ENCODE data around the gene DISC1. TPM values are rescaled to one million over a fixed set of nuclear protein-coding genes. Genes with fewer than 3 reads are reported as not detected.
"Not testable (repeated sequence)": the region's sequence is repeated elsewhere in the genome, so short reads cannot be mapped to it uniquely, and the experiment has no call there.

The DISC1 gene
- total RNA-seq, 1 experiment from 2014 or later, result 3.3 TPM

- H3K27me3 ChIP-seq (replicated peaks), result no peaks in the 10 kb centered on the region
- no peaks in the 10 kb centered on the region for H3K9me3 ChIP-seq (replicated peaks)
- no peak overlapping the region for H3K4me3 ChIP-seq
- no peaks in the 10 kb centered on the region for H3K4me1 ChIP-seq (replicated peaks)
- no peak overlapping the region for H3K27ac ChIP-seq
- H3K36me3 ChIP-seq, result no peaks in the 10 kb centered on the region
- DNase-seq (ENCODE audit: low read depth in 1 of 2, low spot score in 2 of 2), result no peak
Measured at GRCh38 chr1:231613419-231614349, 12.9 kb upstream of the DISC1 start.

- no peaks in the 10 kb centered on the region for H3K27me3 ChIP-seq (replicated peaks)
- no peaks in the 10 kb centered on the region for H3K9me3 ChIP-seq (replicated peaks)
- no peak for DNase-seq (ENCODE audit: low read depth in 1 of 2, low spot score in 2 of 2)
- H3K4me3 ChIP-seq, result no peak overlapping the region
- H3K4me1 ChIP-seq (replicated peaks), result no peaks in the 10 kb centered on the region
- no peak overlapping the region for H3K27ac ChIP-seq
- H3K36me3 ChIP-seq, result no peaks in the 10 kb centered on the region
Measured at GRCh38 chr1:231616667-231617066, 9.9 kb upstream of the DISC1 start.

DNA sequence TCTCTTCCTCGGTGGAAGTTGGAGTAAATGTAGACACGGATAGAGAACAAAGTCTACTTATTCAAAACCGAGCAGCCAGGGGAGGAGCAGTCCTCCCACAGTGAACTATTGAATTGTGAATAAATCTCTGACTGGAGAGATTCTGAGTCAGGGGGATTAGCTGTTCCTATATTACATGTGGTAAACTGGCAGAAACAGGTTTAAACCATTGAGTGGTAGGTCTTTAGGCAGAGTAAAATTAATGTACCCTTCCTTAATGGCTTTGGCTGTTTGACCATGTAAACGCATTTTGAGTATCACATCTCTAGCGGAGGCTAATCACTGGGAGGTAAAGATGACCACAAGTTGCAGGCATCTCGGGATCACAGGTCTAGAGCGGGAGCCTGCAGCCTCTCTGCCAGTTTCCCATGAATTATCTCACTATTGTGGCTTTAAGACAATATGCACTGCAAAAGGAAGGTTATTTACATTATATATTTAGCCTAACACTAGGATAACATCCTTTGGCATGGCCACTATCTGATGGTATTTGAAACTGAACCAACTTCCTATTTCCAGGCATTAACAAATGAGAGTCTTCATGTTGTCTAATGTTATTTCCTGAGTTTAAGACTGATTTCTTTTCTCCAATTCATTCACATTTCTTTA lies 7.9 kb upstream of the DISC1 start:
- no peaks in the 10 kb centered on the region for H3K4me1 ChIP-seq (replicated peaks)
- no peak for DNase-seq (ENCODE audit: low read depth in 1 of 2, low spot score in 2 of 2)
- no peaks in the 10 kb centered on the region for H3K36me3 ChIP-seq
- H3K27ac ChIP-seq, result no peak overlapping the region
- no peaks in the 10 kb centered on the region for H3K27me3 ChIP-seq (replicated peaks)
- no peak overlapping the region for H3K4me3 ChIP-seq
- H3K9me3 ChIP-seq (replicated peaks), result no peaks in the 10 kb centered on the region

DNA sequence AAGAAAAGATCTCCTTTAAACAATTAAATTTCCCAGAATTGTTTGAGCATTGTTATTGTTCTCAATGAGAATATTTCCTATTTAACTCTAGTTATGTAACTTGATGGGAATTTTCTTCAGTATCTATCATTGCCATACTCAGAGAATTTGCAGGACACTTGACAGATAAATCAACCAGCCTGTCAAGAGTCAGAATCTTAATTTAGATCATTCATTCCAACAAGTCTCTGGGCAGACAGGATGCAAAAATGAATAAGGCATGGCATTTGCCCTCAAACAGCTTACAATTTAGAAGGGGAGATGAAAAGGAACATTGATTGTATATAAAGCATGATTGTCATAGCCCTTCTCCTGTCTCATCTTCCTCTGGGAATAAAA lies 7.3 kb upstream of the DISC1 start:
- Histone ChIP-seq H3K36me3 (no peaks in the 10 kb centered on the region), H3K4me3 (no peak overlapping the region), H3K9me3 (replicated peaks) (no peaks in the 10 kb centered on the region), H3K27ac (no peak overlapping the region), H3K27me3 (replicated peaks) (no peaks in the 10 kb centered on the region), H3K4me1 (replicated peaks) (no peaks in the 10 kb centered on the region)
- no peak for DNase-seq (ENCODE audit: low read depth in 1 of 2, low spot score in 2 of 2)

DNA sequence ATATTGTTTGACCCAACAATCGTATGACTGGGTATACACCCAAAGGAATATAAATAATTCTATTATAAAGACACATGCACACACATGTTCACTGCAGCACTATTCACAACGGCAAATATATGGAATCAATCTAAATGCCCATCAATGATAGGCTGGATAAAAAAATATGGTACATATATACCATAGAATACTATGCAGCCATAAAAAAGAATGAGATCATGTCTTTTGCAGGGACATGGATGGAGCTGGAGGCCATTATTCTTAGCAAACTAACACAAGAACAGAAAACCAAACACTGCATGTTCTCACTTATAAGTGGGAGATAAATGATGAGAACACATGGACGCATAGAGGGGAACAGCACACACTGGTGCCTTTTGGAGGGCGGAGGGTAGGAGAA lies 1.5 kb upstream of the DISC1 start:
- not testable (repeated sequence) for DNase-seq (ENCODE audit: low read depth in 1 of 2, low spot score in 2 of 2); H3K9me3 ChIP-seq (replicated peaks); H3K36me3 ChIP-seq; H3K4me3 ChIP-seq; H3K27ac ChIP-seq; H3K27me3 ChIP-seq (replicated peaks)
- peaks cover 16% of the 10 kb centered on the region for H3K4me1 ChIP-seq (replicated peaks)

GRCh38 chr1:231625975-231626534 lies 535 bp upstream of the DISC1 start:
- Histone ChIP-seq H3K4me3 (peak overlapping the region; percentile 77), H3K9me3 (replicated peaks) (no peaks in the 10 kb centered on the region), H3K27ac (no peak overlapping the region), H3K27me3 (replicated peaks) (no peaks in the 10 kb centered on the region), H3K36me3 (peaks cover 5% of the 10 kb centered on the region; the same call in 1 of the 2 replicates), H3K4me1 (replicated peaks) (peaks cover 25% of the 10 kb centered on the region)
- no peak for DNase-seq (ENCODE audit: low read depth in 1 of 2, low spot score in 2 of 2)

- H3K9me3 ChIP-seq (replicated peaks), result no peaks in the 10 kb centered on the region
- H3K27ac ChIP-seq, result no peak overlapping the region
- peaks cover 5% of the 10 kb centered on the region; the same call in 1 of the 2 replicates for H3K36me3 ChIP-seq
- peaks cover 26% of the 10 kb centered on the region for H3K4me1 ChIP-seq (replicated peaks)
- H3K4me3 ChIP-seq, result peak overlapping the region; percentile 77
- no peaks in the 10 kb centered on the region for H3K27me3 ChIP-seq (replicated peaks)
- DNase-seq (ENCODE audit: low read depth in 1 of 2, low spot score in 2 of 2), result peak; percentile 43 to 65
Measured at GRCh38 chr1:231626951-231627614, 493 bp downstream of the DISC1 start.

- H3K36me3 ChIP-seq, result peaks cover 5% of the 10 kb centered on the region; the same call in 1 of the 2 replicates
- no peaks in the 10 kb centered on the region for H3K27me3 ChIP-seq (replicated peaks)
- H3K4me1 ChIP-seq (replicated peaks), result peaks cover 26% of the 10 kb centered on the region
- H3K4me3 ChIP-seq, result no peak overlapping the region
- no peak overlapping the region for H3K27ac ChIP-seq
- DNase-seq (ENCODE audit: low read depth in 1 of 2, low spot score in 2 of 2), result no peak
- no peaks in the 10 kb centered on the region for H3K9me3 ChIP-seq (replicated peaks)
Measured at GRCh38 chr1:231628207-231628876, 1.8 kb downstream of the DISC1 start.

DNA sequence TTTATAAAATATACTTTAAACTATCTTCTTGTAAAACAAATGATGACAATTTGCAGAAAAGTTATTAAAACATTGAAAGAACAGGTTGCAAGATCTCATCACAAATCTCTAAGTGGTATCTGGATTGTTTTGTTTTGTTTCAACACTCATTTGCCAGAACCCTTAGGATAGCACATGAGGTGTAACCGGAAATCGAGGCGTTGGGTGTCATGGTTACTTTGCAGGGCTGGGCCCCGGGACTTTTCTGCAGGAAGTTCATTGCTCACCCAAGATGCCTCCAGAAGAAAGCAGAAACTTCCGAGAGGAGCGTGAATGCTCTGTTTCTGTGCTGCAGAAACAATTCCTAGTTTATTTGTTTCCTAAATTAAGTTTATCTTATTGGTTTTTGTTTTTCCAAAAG lies 2.5 kb downstream of the DISC1 start:
- no peaks in the 10 kb centered on the region for H3K9me3 ChIP-seq (replicated peaks)
- no peaks in the 10 kb centered on the region for H3K27me3 ChIP-seq (replicated peaks)
- DNase-seq (ENCODE audit: low read depth in 1 of 2, low spot score in 2 of 2), result no peak
- no peak overlapping the region for H3K27ac ChIP-seq
- peaks cover 5% of the 10 kb centered on the region; the same call in 1 of the 2 replicates for H3K36me3 ChIP-seq
- peaks cover 26% of the 10 kb centered on the region for H3K4me1 ChIP-seq (replicated peaks)
- H3K4me3 ChIP-seq, result no peak overlapping the region

DNA sequence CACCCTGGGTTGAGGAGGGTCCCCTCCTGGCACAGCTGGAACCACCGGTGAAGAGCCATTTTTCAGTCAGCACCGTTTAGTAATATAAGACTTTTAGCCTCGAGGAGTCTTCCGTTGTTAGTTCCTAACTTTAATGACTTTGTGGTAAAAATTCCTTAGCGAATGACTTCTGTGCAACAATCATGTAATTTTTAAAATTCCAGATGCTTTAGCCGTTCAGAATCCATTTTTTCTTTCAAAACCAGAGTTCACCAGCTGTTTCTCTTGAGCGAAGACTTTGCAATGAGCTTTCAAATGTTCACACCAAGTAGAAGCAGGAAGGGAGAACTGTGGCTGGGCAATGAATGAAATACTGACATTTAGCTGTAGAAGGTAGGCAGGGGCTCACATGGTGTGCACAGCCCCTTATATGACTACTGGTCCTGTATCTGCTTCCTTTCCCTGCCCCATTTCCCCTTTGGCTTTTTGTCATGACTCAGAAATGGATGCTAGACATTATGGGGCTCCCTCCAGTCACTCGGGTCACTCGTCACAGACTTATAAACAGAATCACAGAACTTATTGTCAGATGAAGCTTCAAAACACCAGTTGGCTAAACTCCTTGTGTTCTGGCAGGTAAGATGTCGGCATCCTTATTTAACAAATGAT lies 4.1 kb downstream of the DISC1 start:
- Histone ChIP-seq H3K36me3 (peaks cover 5% of the 10 kb centered on the region; the same call in 1 of the 2 replicates), H3K27ac (peak overlapping the region; percentile 47), H3K4me1 (replicated peaks) (peaks cover 25% of the 10 kb centered on the region), H3K9me3 (replicated peaks) (no peaks in the 10 kb centered on the region), H3K27me3 (replicated peaks) (no peaks in the 10 kb centered on the region), H3K4me3 (no peak overlapping the region)
- peak in 1 of 2 experiments; percentile 28 for DNase-seq (ENCODE audit: low read depth in 1 of 2, low spot score in 2 of 2)

DNA sequence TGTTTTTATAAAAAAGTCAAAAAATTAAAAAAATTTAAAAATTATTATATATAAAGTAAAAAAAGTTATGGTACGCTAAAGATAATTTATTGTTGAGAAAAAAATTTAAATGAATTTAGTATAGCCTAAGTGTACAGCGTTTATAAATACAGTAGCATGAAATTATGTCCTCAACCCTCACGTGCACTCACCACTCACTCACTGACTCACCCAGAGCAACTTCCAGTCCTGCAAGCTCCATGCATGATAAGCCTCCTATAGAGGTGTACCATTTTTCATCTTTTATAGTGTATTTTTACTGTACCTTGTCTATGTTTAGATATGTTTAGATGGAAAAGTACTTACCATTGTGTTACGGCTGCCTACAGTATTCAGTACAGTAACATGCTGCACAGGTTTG lies 5.1 kb downstream of the DISC1 start:
- DNase-seq (ENCODE audit: low read depth in 1 of 2, low spot score in 2 of 2), result no peak
- Histone ChIP-seq H3K27me3 (replicated peaks) (no peaks in the 10 kb centered on the region), H3K36me3 (peaks cover 3% of the 10 kb centered on the region; the same call in 1 of the 2 replicates), H3K4me1 (replicated peaks) (peaks cover 31% of the 10 kb centered on the region), H3K27ac (no peak overlapping the region), H3K4me3 (no peak overlapping the region), H3K9me3 (replicated peaks) (no peaks in the 10 kb centered on the region)

DNA sequence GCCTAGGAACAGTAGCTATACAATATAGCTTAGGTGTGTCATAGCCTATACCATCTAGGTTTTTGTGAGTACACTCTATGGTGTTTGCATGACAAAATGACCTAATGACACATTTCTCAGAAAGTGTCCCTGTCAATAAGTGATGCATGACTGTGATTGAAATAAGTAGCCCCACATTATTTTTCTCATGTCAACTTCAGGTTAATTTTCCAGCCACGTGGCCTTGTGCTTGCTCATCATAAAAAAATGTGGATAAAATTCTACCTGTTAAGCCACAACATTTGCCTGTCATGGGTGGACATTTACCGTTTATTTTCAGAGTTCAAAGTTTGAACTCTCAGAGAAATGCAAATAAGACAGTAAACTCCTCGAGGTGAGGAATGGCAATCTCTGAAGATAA lies 5.5 kb downstream of the DISC1 start:
- Histone ChIP-seq H3K9me3 (replicated peaks) (no peaks in the 10 kb centered on the region), H3K4me3 (no peak overlapping the region), H3K27me3 (replicated peaks) (no peaks in the 10 kb centered on the region), H3K36me3 (no peaks in the 10 kb centered on the region), H3K4me1 (replicated peaks) (peaks cover 27% of the 10 kb centered on the region), H3K27ac (no peak overlapping the region)
- DNase-seq (ENCODE audit: low read depth in 1 of 2, low spot score in 2 of 2), result no peak
